Stomach (tissue), 9 donors: ENCODE measurements around the gene PDIA6. TPM values are rescaled to one million over a fixed set of nuclear protein-coding genes. Genes with fewer than 3 reads are reported as not detected.
"Not testable (repeated sequence)": the region's sequence is repeated elsewhere in the genome, so short reads cannot be mapped to it uniquely, and the experiment has no call there.

Source experiments
- DNase-seq, 2 donors: peaks; one replicate each; pipeline versions ENCODE4 v3.0.0 to v3.0.0-alpha.2; 2013 to 2019
- H3K27ac ChIP-seq, 5 donors: fragments of 200-600 bp in 4 of 5; sonication (generic) in 4 of 5; one replicate each; pipeline ENCODE4 v1.5.1; 2013 to 2019; ENCODE audit warnings: mild to moderate bottlenecking in 1 of 5, moderate library complexity in 1 of 5
- H3K27me3 ChIP-seq, 3 donors: fragments of 200-600 bp; sonication (generic); one replicate each; pipeline ENCODE4 v1.5.1; 2017 to 2019; ENCODE audit warnings: mixed run types in 1 of 3
- H3K36me3 ChIP-seq, 4 donors: fragments of 200-600 bp; sonication (generic); 1 replicate in 3 of 4; 2 replicates in 1 of 4; pipeline ENCODE4 v1.5.1; 2016 to 2019
- H3K4me1 ChIP-seq, 4 donors: fragments of 200-600 bp; sonication (generic); one replicate each; pipeline ENCODE4 v1.5.1; 2016 to 2019
- H3K4me3 ChIP-seq, 4 donors: fragments of 200-600 bp; sonication (generic) in 3 of 4; one replicate each; pipeline ENCODE4 v1.5.1; 2016 to 2019; ENCODE audit warnings: mild to moderate bottlenecking in 1 of 4
- H3K9me3 ChIP-seq, 4 donors: fragments of 200-600 bp; sonication (generic); one replicate each; pipeline ENCODE4 v1.5.1; 2016 to 2019
- CTCF ChIP-seq, 7 experiments: fragments of 450-650 bp in 4 of 7; fragments of 200-600 bp in 3 of 7; sonication (generic) in 3 of 7; IDR thresholded peaks; one replicate each; pipeline ENCODE4 v1.5.1; 2016 to 2019; ENCODE audit warnings: antibody characterized with exemption in 7 of 7, control low read depth in 2 of 7, mild to moderate bottlenecking in 1 of 7
- EP300 ChIP-seq: sonication (generic); formaldehyde crosslinking; IDR thresholded peaks from one replicate; pipeline ENCODE4 v1.6.1; 2017; ENCODE audit warnings: antibody characterized with exemption
- POLR2A ChIP-seq, 4 donors: fragments of 450-650 bp; IDR thresholded peaks; one replicate each; pipeline ENCODE4 v1.6.1; 2016; ENCODE audit warnings: antibody characterized with exemption in 4 of 4, control low read depth in 2 of 4, mild to moderate bottlenecking in 1 of 4, moderate library complexity in 1 of 4
- POLR2AphosphoS5 ChIP-seq, 3 donors: sonication (generic); formaldehyde crosslinking; IDR thresholded peaks; one replicate each; pipeline ENCODE4 v1.6.1; 2016; ENCODE audit warnings: antibody characterized with exemption in 3 of 3
- WGBS, 5 donors: extraction: QIAGEN DNeasy Blood & Tissue Kit in 3 of 5; methylation state at CpG; one replicate each; pipeline versions ENCODE4 v1.1.5 to v1.1.7; 2013 to 2018; 5-methylcytosine and 5-hydroxymethylcytosine counted together
- intact Hi-C: fragments of 100-400 bp; cut with DNase I; formaldehyde crosslinking; loops from one replicate; pipeline ENCODE4 v1.15.1; 2023; ENCODE audit warnings: low total_unique reads
- polyA plus RNA-seq, 3 donors: library from polyadenylated mRNA; stranded (reverse); fragments of 200-250 nt; gene quantifications; one replicate each; pipeline ENCODE4 v1.2.3, GENCODE V29; 2013
- total RNA-seq, 5 donors: library from RNA; depleted of rRNA; stranded (reverse); fragments of >200 nt; gene quantifications; one replicate each; pipeline versions ENCODE4 v1.1.0 to v1.2.3, GENCODE V29; 2014 to 2016
- donor health status: healthy with polysubstance abuse.
- donor health status: Bipolar disorder and iron deficiency.
- donor health status: healthy.

PDIA6 gene
- total and polyA plus RNA-seq, 8 donors: 37.3 to 272 (median 85.4) TPM

- peaks cover 0 to 16% (median 11%) of the 10 kb centered on the region in 4 donors for H3K4me1 ChIP-seq
- H3K9me3 ChIP-seq: no peaks in the 10 kb centered on the region
- TF ChIP-seq POLR2A (IDR thresholded peaks at IDR 0.05) (no peak), POLR2AphosphoS5 (IDR thresholded peaks at IDR 0.05) (no peak), EP300 (no peak), CTCF (IDR thresholded peaks at IDR 0.05) (no peak)
- no peak overlapping the region for H3K4me3 ChIP-seq
- no peak for DNase-seq
- WGBS, 5 donors: 83 to 90% (median 89%) methylated on average over 12 of the region's 12 CpGs
- H3K36me3 ChIP-seq: no peaks in the 10 kb centered on the region
- no peak overlapping the region for H3K27ac ChIP-seq
- intact Hi-C loops: no loop called here
- H3K27me3 ChIP-seq: peaks cover 0 to 11% (median 0%) of the 10 kb centered on the region in 3 donors
Observed at GRCh38 chr2:10819714-10820314, 7.2 kb upstream of the PDIA6 start.

- 75 to 87% (median 83%) methylated on average over 3 of the region's 3 CpGs for WGBS, 5 donors
- TF ChIP-seq EP300: no peak
- no peak for TF ChIP-seq POLR2A (IDR thresholded peaks at IDR 0.05)
- no peak for TF ChIP-seq CTCF (IDR thresholded peaks at IDR 0.05)
- TF ChIP-seq POLR2AphosphoS5 (IDR thresholded peaks at IDR 0.05): no peak
- peaks cover 0 to 7% (median 0%) of the 10 kb centered on the region in 3 donors for H3K27me3 ChIP-seq
- no peaks in the 10 kb centered on the region for H3K36me3 ChIP-seq
- no peak overlapping the region for H3K27ac ChIP-seq
- DNase-seq: no peak
- intact Hi-C loops: no loop called here
- H3K9me3 ChIP-seq: no peaks in the 10 kb centered on the region
- H3K4me1 ChIP-seq: peaks cover 0 to 23% (median 15%) of the 10 kb centered on the region in 4 donors
- no peak overlapping the region for H3K4me3 ChIP-seq
Observed at GRCh38 chr2:10818984-10819383, 6.4 kb upstream of the PDIA6 start.

- WGBS, 5 donors: 91 to 100% (median 96%) methylated on average over 3 of the region's 3 CpGs
- DNase-seq: not testable (repeated sequence)
Observed at GRCh38 chr2:10818305-10818704, 5.7 kb upstream of the PDIA6 start.

GRCh38 chr2:10817413-10817812 is 4.8 kb upstream of the PDIA6 start:
- intact Hi-C loops: no loop called here
- WGBS, 5 donors: 54 to 61% (median 55%) methylated on average over 5 of the region's 5 CpGs

More at GRCh38 chr2:10818305-10818704, 5.7 kb upstream of the PDIA6 start:
- peaks cover 0 to 27% (median 18%) of the 10 kb centered on the region in 4 donors for H3K4me1 ChIP-seq
- H3K27ac ChIP-seq, H3K27me3 ChIP-seq, intact Hi-C loops, H3K9me3 ChIP-seq, H3K36me3 ChIP-seq, H3K4me3 ChIP-seq: not testable (repeated sequence)

More at GRCh38 chr2:10817413-10817812, 4.8 kb upstream of the PDIA6 start:
- TF ChIP-seq POLR2AphosphoS5 (IDR thresholded peaks at IDR 0.05) (no peak), CTCF (IDR thresholded peaks at IDR 0.05) (no peak)
- Histone ChIP-seq H3K36me3 (no peaks in the 10 kb centered on the region), H3K27me3 (peaks cover 0 to 4% (median 0%) of the 10 kb centered on the region in 3 donors), H3K4me1 (peaks cover 0 to 30% (median 22%) of the 10 kb centered on the region in 4 donors), H3K4me3 (no peak overlapping the region), H3K27ac (no peak overlapping the region), H3K9me3 (no peaks in the 10 kb centered on the region)
- DNase-seq: peak in 1 of 2 donors; percentile 30
